OCI-LY7 (cell line): ENCODE data around the gene TTLL9. TPM values are rescaled to one million over a fixed set of nuclear protein-coding genes. Genes with fewer than 3 reads are reported as not detected.

Experiments used
- BruUV-seq: library from RNA; stranded (reverse); fragments of 400-500 nt; replicated peaks from 2 replicates; lab custom pipeline; 2021; lab: Mats Ljungman, UMichigan
- CTCF ChIA-PET: fragments of 300-600 bp; sonication (Branson Sonifier 250); formaldehyde crosslinking; loops from one replicate; lab custom pipeline; 2022; ENCODE audit warnings: antibody characterized with exemption; ENCODE audit not compliant: unreplicated experiment; lab: Charles Lee
- POLR2A ChIA-PET: fragments of 300-600 bp; sonication (Branson Sonifier 250); formaldehyde crosslinking; loops from one replicate; lab custom pipeline; 2022; ENCODE audit warnings: antibody characterized with exemption; lab: Charles Lee
- DNase-seq: peaks from one replicate; pipeline ENCODE4 v3.0.0-alpha.2; 2015; ENCODE audit warnings: low spot score
- H2AFZ ChIP-seq: fragments of 200-600 bp; sonication (generic), shearing (Covaris generic); 2 replicates; pipeline ENCODE4 v1.6.1; 2014; ENCODE audit warnings: mild to moderate bottlenecking, antibody characterized with exemption, low read length, moderate library complexity
- H3K27ac ChIP-seq: fragments of 200-600 bp; sonication (generic); 2 replicates; pipeline ENCODE4 v1.5.1; 2014; ENCODE audit warnings: mixed run types, low read depth, mild to moderate bottlenecking, moderate library complexity, low read length, inconsistent platforms; ENCODE audit not compliant: poor library complexity, severe bottlenecking
- H3K36me3 ChIP-seq: fragments of 200-600 bp; sonication (generic); 2 replicates; pipeline ENCODE4 v1.6.1; 2014; ENCODE audit warnings: mild to moderate bottlenecking, antibody characterized with exemption, low read length, moderate library complexity, mixed read lengths; ENCODE audit not compliant: insufficient read depth
- H3K4me1 ChIP-seq: fragments of 200-600 bp; sonication (generic); 2 replicates; pipeline ENCODE4 v1.5.1; 2014; ENCODE audit warnings: mild to moderate bottlenecking, low read length; ENCODE audit not compliant: insufficient read depth, poor library complexity, severe bottlenecking
- H3K4me2 ChIP-seq: fragments of 200-600 bp; sonication (generic); 2 replicates; pipeline ENCODE4 v1.6.1; 2014; ENCODE audit warnings: mild to moderate bottlenecking, low read length
- H3K4me3 ChIP-seq: fragments of 200-600 bp; sonication (generic); 2 replicates; pipeline ENCODE4 v1.5.1; 2014; ENCODE audit warnings: mild to moderate bottlenecking, low read depth, low read length; ENCODE audit not compliant: poor library complexity, severe bottlenecking
- H3K79me2 ChIP-seq: fragments of 200-600 bp; sonication (generic); 2 replicates; pipeline ENCODE4 v1.6.1; 2016; ENCODE audit warnings: low read depth, mild to moderate bottlenecking, low read length, moderate library complexity, mixed read lengths; ENCODE audit not compliant: insufficient read depth
- H3K9me2 ChIP-seq: fragments of 200-600 bp; sonication (generic); 2 replicates; pipeline ENCODE4 v1.6.1; 2016; ENCODE audit warnings: mild to moderate bottlenecking, low read length, mixed read lengths; ENCODE audit not compliant: insufficient read depth
- H3K9me3 ChIP-seq: fragments of 200-600 bp; sonication (generic); 2 replicates; pipeline ENCODE4 v1.6.1; 2014; ENCODE audit warnings: mild to moderate bottlenecking, mixed run types, low read length, mixed read lengths
- H4K20me1 ChIP-seq: fragments of 200-600 bp; sonication (generic); 2 replicates; pipeline ENCODE4 v1.6.1; 2014; ENCODE audit warnings: mild to moderate bottlenecking, antibody characterized with exemption, low read length, moderate library complexity, mixed read lengths; ENCODE audit not compliant: insufficient read depth
- EZH2phosphoT487 ChIP-seq: fragments of 200-600 bp; sonication (generic); IDR thresholded peaks from 2 replicates; pipeline ENCODE4 v1.6.1; 2018; ENCODE audit warnings: low read depth, borderline replicate concordance, mild to moderate bottlenecking, mixed run types, antibody characterized with exemption, low read length, moderate library complexity, mixed read lengths
- intact Hi-C: fragments of 100-400 bp; cut with micrococcal nuclease; formaldehyde crosslinking; loops from one replicate; pipeline ENCODE4 v1.10.0; 2022; ENCODE audit not compliant: unreplicated experiment
- total RNA-seq, 2 experiments: library from RNA; depleted of rRNA in 1 of 2; stranded (reverse); fragments of >200 nt in 1 of 2; shearing (Covaris generic) in 1 of 2; gene quantifications; 2 replicates each; pipeline ENCODE4 v1.2.3, GENCODE V29; 2014 to 2022
- TF ChIP-seq, protein P1 (sequence below): fragments of 200-600 bp; sonication (generic); conservative IDR thresholded peaks from 2 replicates; pipeline ENCODE4 v1.5.1; 2014; ENCODE audit warnings: mild to moderate bottlenecking, antibody characterized with exemption, low read length, moderate library complexity, mixed read lengths

TTLL9 gene
- total RNA-seq, 2 experiments from 2014 or later = not detected

DNA sequence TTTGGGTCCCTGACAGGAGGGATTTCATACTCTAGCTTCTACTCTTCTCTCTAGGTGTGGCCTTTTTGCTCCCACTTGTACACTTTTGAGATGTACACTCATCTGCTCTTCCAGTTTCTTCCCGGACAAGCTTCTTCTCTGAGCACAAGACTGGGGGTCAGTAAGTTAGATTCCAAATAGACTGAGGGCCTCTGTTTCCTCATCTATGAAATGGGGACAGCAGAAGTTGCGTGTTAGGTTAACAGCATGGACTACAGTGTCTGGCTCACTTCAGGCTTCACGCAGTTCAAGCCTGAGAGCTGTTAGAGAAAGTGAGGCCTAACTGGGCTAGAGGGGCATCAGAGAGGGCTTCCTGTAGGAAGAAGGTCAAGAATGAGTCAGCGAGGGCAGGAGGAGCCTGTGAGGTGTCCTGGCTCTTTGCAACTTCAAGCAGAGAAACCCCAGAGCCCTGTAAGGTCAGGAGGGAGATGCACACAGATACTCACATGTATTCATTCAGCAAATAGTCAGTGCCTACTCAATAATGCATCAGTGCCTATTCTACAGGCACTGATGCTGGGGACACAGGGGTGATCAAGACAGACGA lies 118.1 kb downstream of the TTLL9 start:
- H3K4me1 ChIP-seq = no peaks in the 10 kb centered on the region
- H3K9me3 ChIP-seq = no peaks in the 10 kb centered on the region
- no peak for TF ChIP-seq EZH2phosphoT487
- TF ChIP-seq, protein P1, sequence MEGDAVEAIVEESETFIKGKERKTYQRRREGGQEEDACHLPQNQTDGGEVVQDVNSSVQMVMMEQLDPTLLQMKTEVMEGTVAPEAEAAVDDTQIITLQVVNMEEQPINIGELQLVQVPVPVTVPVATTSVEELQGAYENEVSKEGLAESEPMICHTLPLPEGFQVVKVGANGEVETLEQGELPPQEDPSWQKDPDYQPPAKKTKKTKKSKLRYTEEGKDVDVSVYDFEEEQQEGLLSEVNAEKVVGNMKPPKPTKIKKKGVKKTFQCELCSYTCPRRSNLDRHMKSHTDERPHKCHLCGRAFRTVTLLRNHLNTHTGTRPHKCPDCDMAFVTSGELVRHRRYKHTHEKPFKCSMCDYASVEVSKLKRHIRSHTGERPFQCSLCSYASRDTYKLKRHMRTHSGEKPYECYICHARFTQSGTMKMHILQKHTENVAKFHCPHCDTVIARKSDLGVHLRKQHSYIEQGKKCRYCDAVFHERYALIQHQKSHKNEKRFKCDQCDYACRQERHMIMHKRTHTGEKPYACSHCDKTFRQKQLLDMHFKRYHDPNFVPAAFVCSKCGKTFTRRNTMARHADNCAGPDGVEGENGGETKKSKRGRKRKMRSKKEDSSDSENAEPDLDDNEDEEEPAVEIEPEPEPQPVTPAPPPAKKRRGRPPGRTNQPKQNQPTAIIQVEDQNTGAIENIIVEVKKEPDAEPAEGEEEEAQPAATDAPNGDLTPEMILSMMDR = no peak
- no peak overlapping the region for H3K4me2 ChIP-seq
- intact Hi-C loops = no loop called here
- no peaks in the 10 kb centered on the region for H3K36me3 ChIP-seq
- no peak overlapping the region for H3K27ac ChIP-seq
- H4K20me1 ChIP-seq = no peaks in the 10 kb centered on the region
- no peaks in the 10 kb centered on the region for H3K9me2 ChIP-seq
- no peaks in the 10 kb centered on the region for H3K79me2 ChIP-seq
- POLR2A ChIA-PET = interaction anchor here (0.6 kb wide), 1 partner anchor 183 kb away, joined by 4 read pairs; no protein-coding TSS in a partner anchor
- BruUV-seq = no TSS peak
- H3K4me3 ChIP-seq = no peak overlapping the region
- no peak overlapping the region for H2AFZ ChIP-seq
- DNase-seq = no peak
- CTCF ChIA-PET = no interaction called here

DNA sequence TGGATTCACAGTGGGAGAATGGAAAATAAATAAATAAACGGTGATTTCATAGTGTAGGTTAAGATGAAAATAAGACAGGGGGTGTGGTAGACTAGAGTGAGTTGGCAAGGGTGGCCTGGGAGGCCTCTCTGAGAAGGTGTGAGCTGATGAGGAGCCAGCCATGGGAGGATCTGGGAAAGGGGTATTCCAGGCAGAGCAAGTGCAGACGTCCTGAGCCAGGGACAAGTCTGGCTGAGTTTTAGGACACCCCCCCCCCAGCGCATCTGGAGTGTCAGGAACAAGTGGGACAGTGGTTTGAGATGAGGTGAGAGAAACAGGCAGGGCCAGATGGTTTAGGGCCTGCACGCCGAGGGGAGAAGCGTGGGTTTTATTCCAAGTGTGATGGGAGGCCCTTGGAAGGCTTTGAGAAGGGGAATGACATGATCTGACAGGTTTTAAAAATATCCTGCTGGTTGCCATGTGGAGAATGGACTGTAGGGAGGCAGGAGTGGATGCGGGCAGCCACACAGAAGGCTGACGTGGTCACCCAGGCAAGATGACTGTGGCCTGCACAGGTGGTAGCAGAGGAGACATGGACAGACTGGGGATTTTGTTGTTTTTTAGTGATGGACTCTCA lies 118.7 kb downstream of the TTLL9 start:
- no peak overlapping the region for H2AFZ ChIP-seq
- H3K79me2 ChIP-seq = no peaks in the 10 kb centered on the region
- no peaks in the 10 kb centered on the region for H3K9me3 ChIP-seq
- TF ChIP-seq EZH2phosphoT487 = no peak
- TF ChIP-seq, protein P1 = no peak
- no TSS peak for BruUV-seq
- intact Hi-C loops = no loop called here
- no peaks in the 10 kb centered on the region for H3K4me1 ChIP-seq
- no peak overlapping the region for H3K27ac ChIP-seq
- no peak for DNase-seq
- H4K20me1 ChIP-seq = no peaks in the 10 kb centered on the region
- H3K4me2 ChIP-seq = no peak overlapping the region
- no peaks in the 10 kb centered on the region for H3K9me2 ChIP-seq
- ChIA-PET CTCF (no interaction called here), POLR2A (no interaction called here)
- no peaks in the 10 kb centered on the region for H3K36me3 ChIP-seq
- H3K4me3 ChIP-seq = no peak overlapping the region
